ENCODE results near the gene ANKRD17.

ANKRD17 gene

GRCh38 chr4:73098713-73099112 lies 159.9 kb downstream of the ANKRD17 start:
- Histone ChIP-seq H3K4me3 (ENCODE audit: low read length) (no peak overlapping the region), H3K4me1 (ENCODE audit: control insufficient read depth, insufficient read depth, low read length) (no peaks in the 10 kb centered on the region), H3K9me3 (replicated peaks; ENCODE audit: low read length) (no peaks in the 10 kb centered on the region), H3K4me2 (ENCODE audit: low read length) (no peak overlapping the region), H3K27me3 (ENCODE audit: control insufficient read depth, insufficient read depth, low read length) (no peaks in the 10 kb centered on the region), H3K9ac (ENCODE audit: low read depth, low read length) (no peak overlapping the region), H3K36me3 (ENCODE audit: insufficient read depth, low read length) (peaks cover 63% of the 10 kb centered on the region)

- peaks cover 65% of the 10 kb centered on the region for H3K36me3 ChIP-seq (ENCODE audit: insufficient read depth, low read length)
Observed at GRCh38 chr4:73098016-73098415, 160.6 kb downstream of the ANKRD17 start.

GRCh38 chr4:73092868-73093267 lies 165.7 kb downstream of the ANKRD17 start:
- Histone ChIP-seq H3K36me3 (ENCODE audit: insufficient read depth, low read length) (peaks cover 37% of the 10 kb centered on the region), H3K4me2 (ENCODE audit: low read length) (no peak overlapping the region), H3K27me3 (ENCODE audit: control insufficient read depth, insufficient read depth, low read length) (no peaks in the 10 kb centered on the region), H3K9me3 (replicated peaks; ENCODE audit: low read length) (no peaks in the 10 kb centered on the region), H3K9ac (ENCODE audit: low read depth, low read length) (no peak overlapping the region), H3K4me3 (ENCODE audit: low read length) (no peak overlapping the region), H3K4me1 (ENCODE audit: control insufficient read depth, insufficient read depth, low read length) (no peaks in the 10 kb centered on the region)

More at GRCh38 chr4:73098016-73098415, 160.6 kb downstream of the ANKRD17 start:
- no peaks in the 10 kb centered on the region for H3K9me3 ChIP-seq (replicated peaks; ENCODE audit: low read length)
- H3K4me3 ChIP-seq (ENCODE audit: low read length) = no peak overlapping the region
- H3K27me3 ChIP-seq (ENCODE audit: control insufficient read depth, insufficient read depth, low read length) = no peaks in the 10 kb centered on the region
- no peak overlapping the region for H3K4me2 ChIP-seq (ENCODE audit: low read length)
- no peaks in the 10 kb centered on the region for H3K4me1 ChIP-seq (ENCODE audit: control insufficient read depth, insufficient read depth, low read length)
- H3K9ac ChIP-seq (ENCODE audit: low read depth, low read length) = no peak overlapping the region

- H3K4me3 ChIP-seq (ENCODE audit: low read length) = no peak overlapping the region
- H3K9me3 ChIP-seq (replicated peaks; ENCODE audit: low read length) = no peaks in the 10 kb centered on the region
- H3K36me3 ChIP-seq (ENCODE audit: insufficient read depth, low read length) = peaks cover 38% of the 10 kb centered on the region
Observed at GRCh38 chr4:73090738-73091137, 167.9 kb downstream of the ANKRD17 start.

GRCh38 chr4:73087871-73088270 lies 170.7 kb downstream of the ANKRD17 start:
- Histone ChIP-seq H3K9ac (ENCODE audit: low read depth, low read length) (no peak overlapping the region), H3K4me2 (ENCODE audit: low read length) (no peak overlapping the region), H3K4me3 (ENCODE audit: low read length) (no peak overlapping the region), H3K9me3 (replicated peaks; ENCODE audit: low read length) (no peaks in the 10 kb centered on the region), H3K36me3 (ENCODE audit: insufficient read depth, low read length) (peaks cover 46% of the 10 kb centered on the region), H3K4me1 (ENCODE audit: control insufficient read depth, insufficient read depth, low read length) (no peaks in the 10 kb centered on the region), H3K27me3 (ENCODE audit: control insufficient read depth, insufficient read depth, low read length) (no peaks in the 10 kb centered on the region)

More at GRCh38 chr4:73090738-73091137, 167.9 kb downstream of the ANKRD17 start:
- Histone ChIP-seq H3K27me3 (ENCODE audit: control insufficient read depth, insufficient read depth, low read length) (no peaks in the 10 kb centered on the region), H3K9ac (ENCODE audit: low read depth, low read length) (no peak overlapping the region), H3K4me1 (ENCODE audit: control insufficient read depth, insufficient read depth, low read length) (no peaks in the 10 kb centered on the region), H3K4me2 (ENCODE audit: low read length) (no peak overlapping the region)

- no peak overlapping the region for H3K4me2 ChIP-seq (ENCODE audit: low read length)
- H3K9ac ChIP-seq (ENCODE audit: low read depth, low read length) = no peak overlapping the region
- H3K27me3 ChIP-seq (ENCODE audit: control insufficient read depth, insufficient read depth, low read length) = no peaks in the 10 kb centered on the region
- H3K9me3 ChIP-seq (replicated peaks; ENCODE audit: low read length) = no peaks in the 10 kb centered on the region
- peaks cover 43% of the 10 kb centered on the region for H3K36me3 ChIP-seq (ENCODE audit: insufficient read depth, low read length)
- no peaks in the 10 kb centered on the region for H3K4me1 ChIP-seq (ENCODE audit: control insufficient read depth, insufficient read depth, low read length)
- H3K4me3 ChIP-seq (ENCODE audit: low read length) = no peak overlapping the region
Observed at GRCh38 chr4:73086095-73086868, 172.3 kb downstream of the ANKRD17 start.

- H3K27me3 ChIP-seq (ENCODE audit: control insufficient read depth, insufficient read depth, low read length) = no peaks in the 10 kb centered on the region
- no peak overlapping the region for H3K9ac ChIP-seq (ENCODE audit: low read depth, low read length)
- H3K4me2 ChIP-seq (ENCODE audit: low read length) = no peak overlapping the region
- no peaks in the 10 kb centered on the region for H3K9me3 ChIP-seq (replicated peaks; ENCODE audit: low read length)
- no peaks in the 10 kb centered on the region for H3K4me1 ChIP-seq (ENCODE audit: control insufficient read depth, insufficient read depth, low read length)
- H3K4me3 ChIP-seq (ENCODE audit: low read length) = no peak overlapping the region
- H3K36me3 ChIP-seq (ENCODE audit: insufficient read depth, low read length) = peaks cover 52% of the 10 kb centered on the region
Observed at GRCh38 chr4:73080789-73081188, 177.8 kb downstream of the ANKRD17 start.

GRCh38 chr4:73075832-73076231 lies 182.8 kb downstream of the ANKRD17 start:
- Histone ChIP-seq H3K36me3 (ENCODE audit: insufficient read depth, low read length) (peaks cover 46% of the 10 kb centered on the region), H3K9me3 (replicated peaks; ENCODE audit: low read length) (no peaks in the 10 kb centered on the region), H3K4me2 (ENCODE audit: low read length) (no peak overlapping the region), H3K9ac (ENCODE audit: low read depth, low read length) (no peak overlapping the region), H3K4me1 (ENCODE audit: control insufficient read depth, insufficient read depth, low read length) (no peaks in the 10 kb centered on the region), H3K4me3 (ENCODE audit: low read length) (no peak overlapping the region), H3K27me3 (ENCODE audit: control insufficient read depth, insufficient read depth, low read length) (no peaks in the 10 kb centered on the region)

GRCh38 chr4:73070074-73070390 lies 188.6 kb downstream of the ANKRD17 start:
- Histone ChIP-seq H3K36me3 (ENCODE audit: insufficient read depth, low read length) (peaks cover 10% of the 10 kb centered on the region), H3K4me1 (ENCODE audit: control insufficient read depth, insufficient read depth, low read length) (peaks cover 8% of the 10 kb centered on the region), H3K9me3 (replicated peaks; ENCODE audit: low read length) (no peaks in the 10 kb centered on the region), H3K9ac (ENCODE audit: low read depth, low read length) (peak overlapping the region; percentile 77), H3K4me3 (ENCODE audit: low read length) (peak overlapping the region; percentile 89), H3K27me3 (ENCODE audit: control insufficient read depth, insufficient read depth, low read length) (no peaks in the 10 kb centered on the region), H3K4me2 (ENCODE audit: low read length) (peak overlapping the region; percentile 91)

- Histone ChIP-seq H3K9ac (ENCODE audit: low read depth, low read length) (peak within 1 kb of the TSS; percentile 89), H3K9me3 (replicated peaks; ENCODE audit: low read length) (no peaks in the 10 kb centered on the region), H3K4me3 (ENCODE audit: low read length) (peak within 1 kb of the TSS; percentile 89), H3K36me3 (ENCODE audit: insufficient read depth, low read length) (peaks cover 7% of the 10 kb centered on the region), H3K4me2 (ENCODE audit: low read length) (peak within 1 kb of the TSS; percentile 91), H3K4me1 (ENCODE audit: control insufficient read depth, insufficient read depth, low read length) (peaks cover 8% of the 10 kb centered on the region), H3K27me3 (ENCODE audit: control insufficient read depth, insufficient read depth, low read length) (no peaks in the 10 kb centered on the region)
Observed at GRCh38 chr4:73069338-73070073, 189.1 kb downstream of the ANKRD17 start, which contains the start of gene COX18. COX18 (minus strand) TSS chr4:73069716; CDS start chr4:73069649, 67 bp downstream.

- peak overlapping the region; percentile 89 for H3K4me3 ChIP-seq (ENCODE audit: low read length)
- H3K36me3 ChIP-seq (ENCODE audit: insufficient read depth, low read length) = peaks cover 7% of the 10 kb centered on the region
- no peaks in the 10 kb centered on the region for H3K9me3 ChIP-seq (replicated peaks; ENCODE audit: low read length)
Observed at GRCh38 chr4:73068491-73069337, 189.9 kb downstream of the ANKRD17 start.

More at GRCh38 chr4:73068491-73069337, 189.9 kb downstream of the ANKRD17 start:
- Histone ChIP-seq H3K4me1 (ENCODE audit: control insufficient read depth, insufficient read depth, low read length) (peaks cover 8% of the 10 kb centered on the region), H3K9ac (ENCODE audit: low read depth, low read length) (peak overlapping the region; percentile 89), H3K4me2 (ENCODE audit: low read length) (peak overlapping the region; percentile 91), H3K27me3 (ENCODE audit: control insufficient read depth, insufficient read depth, low read length) (no peaks in the 10 kb centered on the region)
